NCI-H524 (cell line): Measurements from ENCODE around the gene LGALS16.
"Not testable (repeated sequence)": the region's sequence is repeated elsewhere in the genome, so short reads cannot be mapped to it uniquely, and the experiment has no call there.

Experiments
- DNase-seq, 2 experiments: peaks; one replicate each; lab custom pipeline; 2025; lab: John Stamatoyannopoulos, UW

The LGALS16 gene

GRCh38 chr19:39677961-39678889, 22.5 kb downstream of the LGALS16 start:
- no peak for DNase-seq

DNA sequence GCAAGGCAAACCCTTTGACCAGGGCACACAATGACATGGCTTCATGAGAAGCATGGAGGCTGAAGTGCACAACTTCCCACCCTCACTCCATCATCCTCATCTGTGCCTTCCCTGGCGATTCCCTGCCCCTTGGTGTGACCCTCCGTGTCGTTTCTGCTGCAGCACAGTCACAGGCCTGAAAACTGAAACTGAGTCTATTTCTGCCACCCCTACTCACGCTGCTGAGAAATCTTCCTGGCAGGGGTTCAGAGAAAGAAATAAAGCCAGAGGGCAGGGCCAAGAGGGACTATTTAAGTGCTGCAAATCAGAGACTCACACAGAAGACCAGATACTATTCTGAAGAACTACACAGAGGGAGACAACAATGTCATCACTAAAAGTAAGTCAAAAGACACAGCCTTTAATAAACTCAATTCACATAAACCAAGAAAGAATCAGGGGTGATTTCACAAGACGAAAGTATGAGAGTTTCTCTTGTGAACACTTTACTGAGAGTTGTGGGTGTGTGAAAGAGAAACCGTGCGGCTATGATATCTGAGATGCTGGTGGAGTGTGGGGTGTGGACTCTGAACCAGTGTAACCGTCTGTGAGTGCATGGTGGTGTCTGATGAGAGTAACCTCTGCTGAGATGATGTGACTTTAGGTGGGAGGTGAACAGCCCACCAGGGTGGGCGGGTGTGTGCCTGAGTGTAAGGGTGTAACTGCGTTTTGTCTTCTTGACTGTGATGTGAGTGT, 23.5 kb downstream of the LGALS16 start:
- DNase-seq: no peak

DNA sequence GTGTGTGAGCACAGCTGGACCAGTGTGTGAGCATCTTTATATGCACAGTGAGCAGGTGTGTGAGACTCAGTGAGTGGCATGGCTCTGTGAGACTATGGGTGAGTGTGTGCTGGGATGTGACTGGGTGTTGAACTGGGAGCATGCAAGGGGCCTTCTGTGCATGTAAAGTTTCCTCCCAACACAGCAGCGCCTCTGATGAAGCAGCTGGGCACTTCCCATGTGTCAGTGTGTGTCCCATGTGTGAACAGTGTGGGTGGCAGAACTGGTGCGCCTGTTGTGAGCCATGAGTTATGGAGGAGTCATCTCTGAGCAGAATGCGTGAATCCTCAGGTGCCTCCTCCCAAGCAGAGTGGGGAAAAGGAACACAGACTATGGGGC, 24.1 kb downstream of the LGALS16 start:
- no peak for DNase-seq

GRCh38 chr19:39680593-39680992, 24.9 kb downstream of the LGALS16 start:
- no peak for DNase-seq

DNA sequence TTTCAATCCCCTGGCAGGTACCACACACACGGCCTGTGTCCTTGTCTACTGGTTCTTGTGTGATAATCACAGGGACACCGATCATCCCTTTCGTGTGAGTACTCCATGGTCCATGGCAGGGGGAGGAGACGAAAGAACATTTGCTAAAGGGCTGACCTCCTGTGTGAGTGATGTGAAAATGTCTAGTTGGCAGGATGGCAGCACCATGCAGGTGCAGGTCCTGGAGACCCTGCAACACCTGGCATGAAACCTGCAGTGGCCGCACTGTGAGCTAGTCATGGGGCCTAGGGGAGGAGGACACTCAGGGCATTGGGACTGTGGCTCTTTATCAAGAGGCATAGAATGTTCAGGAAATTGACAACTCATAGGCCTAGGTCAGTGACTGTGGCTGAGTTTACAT, 25.7 kb downstream of the LGALS16 start:
- no peak for DNase-seq

GRCh38 chr19:39684267-39684666, 28.6 kb downstream of the LGALS16 start:
- DNase-seq: no peak

GRCh38 chr19:39686739-39687138, 31.0 kb downstream of the LGALS16 start:
- DNase-seq: no peak

DNA sequence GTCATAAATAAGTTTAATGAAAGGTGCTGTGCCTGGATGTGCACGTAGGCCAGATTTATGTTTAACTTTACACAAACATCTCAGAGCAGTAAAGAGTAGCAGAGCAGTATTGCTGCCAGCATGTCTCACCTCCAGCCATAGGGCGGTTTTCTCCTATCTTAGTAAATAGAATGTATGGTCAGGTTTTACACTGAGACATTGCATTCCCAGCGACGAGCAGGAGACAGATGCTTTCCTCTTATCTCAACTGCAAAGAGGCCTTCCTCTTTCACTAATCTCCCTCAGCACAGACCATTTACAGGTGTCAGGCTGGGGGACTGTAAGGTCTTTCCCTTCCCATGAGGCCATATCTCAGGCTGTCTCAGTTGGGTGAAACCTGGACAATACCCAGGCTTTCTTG, 32.9 kb downstream of the LGALS16 start:
- not testable (repeated sequence) for DNase-seq

GRCh38 chr19:39692166-39692565, 36.5 kb downstream of the LGALS16 start:
- no peak for DNase-seq

- no peak for DNase-seq
Measured at GRCh38 chr19:39692822-39693221, 37.1 kb downstream of the LGALS16 start.

DNA sequence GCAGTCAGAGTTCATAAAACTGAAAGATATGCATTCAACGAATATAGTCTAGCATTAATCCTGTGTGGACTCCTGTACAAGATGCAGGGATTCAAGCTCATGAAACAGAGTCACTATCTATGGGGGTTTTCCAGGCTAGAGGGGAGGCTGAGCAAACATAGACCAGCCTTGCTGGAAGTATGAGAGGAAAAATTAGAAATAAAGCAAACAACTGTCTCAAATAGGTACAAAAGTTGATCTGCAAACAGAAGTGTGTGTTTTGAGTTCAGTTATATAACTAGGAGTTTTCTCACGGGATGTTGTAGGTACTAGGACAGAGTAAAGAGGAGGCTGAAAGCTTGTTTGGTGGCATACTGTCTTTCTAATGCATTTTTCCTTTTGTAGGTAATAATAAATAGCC, 40.0 kb downstream of the LGALS16 start:
- no peak for DNase-seq

DNA sequence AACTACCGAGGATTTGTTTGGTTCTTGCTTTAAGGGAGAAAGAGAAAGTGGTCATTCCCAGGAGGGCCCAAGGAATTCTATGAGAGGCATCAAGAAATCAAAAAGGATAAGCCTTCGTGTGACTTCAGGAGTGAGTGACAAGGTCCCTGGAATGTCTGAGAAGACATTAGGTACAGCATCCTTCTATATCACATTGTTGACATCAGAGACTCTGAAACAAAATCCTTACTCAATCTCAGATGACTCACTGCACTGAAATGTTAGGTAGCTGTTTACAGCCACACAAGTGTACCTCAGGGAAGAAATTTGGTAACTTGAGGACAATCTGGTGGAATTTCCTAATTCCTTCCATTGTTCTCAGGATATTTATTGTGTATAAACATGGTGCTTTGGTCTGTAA, 40.7 kb downstream of the LGALS16 start:
- DNase-seq: no peak

DNA sequence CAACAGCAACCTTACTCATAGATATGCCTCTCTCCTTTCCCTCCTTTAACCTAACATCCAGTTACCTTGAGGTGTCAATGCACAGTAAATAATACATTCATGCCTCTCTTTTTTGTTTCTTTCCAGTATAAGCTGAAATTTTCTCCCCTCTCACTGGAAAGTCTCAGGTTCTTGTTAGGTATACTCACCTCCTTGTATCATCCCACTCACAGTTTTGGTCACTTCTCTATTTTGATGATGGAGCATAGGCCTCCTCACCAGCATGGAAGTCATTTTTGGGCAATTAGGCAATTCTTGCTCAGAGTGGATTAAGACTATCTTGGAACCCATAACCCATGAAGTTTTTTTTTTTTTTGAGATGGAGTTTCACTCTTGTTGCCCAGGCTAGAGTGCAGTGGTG, 42.8 kb downstream of the LGALS16 start:
- DNase-seq: no peak

GRCh38 chr19:39701291-39701690, 45.6 kb downstream of the LGALS16 start:
- no peak for DNase-seq

GRCh38 chr19:39704181-39705044, 48.7 kb downstream of the LGALS16 start, which contains the start of gene LGALS14:
LGALS14 (plus strand) TSS chr19:39704481; CDS start chr19:39704529, 48 bp downstream.
- no peak for DNase-seq

- no peak for DNase-seq
Measured at GRCh38 chr19:39705578-39706188, 50.0 kb downstream of the LGALS16 start.

- DNase-seq: no peak
Measured at GRCh38 chr19:39708594-39708993, 52.9 kb downstream of the LGALS16 start.

DNA sequence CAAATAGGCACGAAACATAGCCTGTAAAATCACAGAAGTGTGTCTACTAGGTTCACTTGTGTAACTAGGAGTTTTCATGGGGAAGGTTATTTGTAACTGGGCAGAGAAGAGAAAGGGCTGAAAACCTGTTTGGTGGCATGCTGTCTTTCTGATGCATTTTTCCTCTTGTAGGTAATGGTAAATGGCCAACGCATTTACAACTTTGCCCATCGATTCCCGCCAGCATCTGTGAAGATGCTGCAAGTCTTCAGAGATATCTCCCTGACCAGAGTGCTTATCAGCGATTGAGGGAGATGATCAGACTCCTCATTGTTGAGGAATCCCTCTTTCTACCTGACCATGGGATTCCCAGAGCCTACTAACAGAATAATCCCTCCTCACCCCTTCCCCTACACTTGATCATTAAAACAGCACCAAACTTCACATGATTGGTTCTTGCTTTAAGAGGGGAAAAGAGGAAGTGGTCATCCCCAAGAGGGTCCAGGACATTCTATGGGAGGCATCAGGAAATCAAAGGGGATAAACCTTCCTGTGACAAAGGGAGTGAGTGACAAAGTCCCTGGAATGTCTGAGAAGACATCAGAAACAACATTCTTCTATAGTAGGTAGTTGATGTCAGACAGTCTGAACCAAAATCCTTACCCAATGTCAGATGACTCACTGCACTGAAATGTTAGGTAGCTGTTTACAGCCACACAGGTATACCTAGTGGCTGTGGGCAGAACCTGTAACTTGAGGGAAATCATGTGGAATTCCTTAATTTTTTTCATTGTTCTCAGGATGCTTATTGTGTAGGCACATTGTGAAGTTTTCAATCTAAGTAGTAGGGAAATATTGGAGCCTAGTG, 53.5 kb downstream of the LGALS16 start:
- no peak for DNase-seq
